ENCODE data around the gene PTPRM. TPM values are rescaled to one million over a fixed set of nuclear protein-coding genes. Genes with fewer than 3 reads are reported as not detected.

The PTPRM gene
- total RNA-seq, 1 experiment from 2014 or later = not detected

DNA sequence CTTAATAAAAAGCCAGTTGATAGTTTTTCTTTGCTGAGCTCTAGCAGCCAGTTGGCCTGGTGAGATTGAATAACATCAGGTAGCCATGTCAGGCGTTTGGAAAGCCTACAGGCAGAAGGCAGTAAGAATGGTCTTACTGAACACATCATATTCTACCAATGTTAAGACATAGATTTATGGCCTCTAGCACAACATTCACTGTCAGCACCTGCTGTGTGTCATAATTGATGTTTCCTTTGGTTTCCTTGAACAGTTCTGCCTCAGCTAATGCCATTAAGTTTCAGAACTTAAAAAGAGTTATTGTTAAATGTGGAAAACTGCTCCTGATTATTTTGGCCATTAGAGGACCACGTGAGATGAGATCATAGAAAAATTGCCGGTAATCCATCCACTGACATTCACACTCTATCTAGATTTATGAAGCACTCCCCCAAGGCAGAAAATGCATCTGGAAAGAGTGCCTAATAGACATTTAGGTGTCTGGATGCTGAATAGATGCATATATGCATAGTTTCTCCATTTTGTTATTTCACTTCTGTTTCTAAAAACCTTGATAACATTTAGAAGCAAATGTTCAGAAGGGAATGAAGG, 434.7 kb downstream of the PTPRM start:
- Histone ChIP-seq H3K9me3 (ENCODE audit: low read depth, low read length, poor library complexity, severe bottlenecking) (no peaks in the 10 kb centered on the region), H3K4me3 (ENCODE audit: low read depth, low read length, poor library complexity, severe bottlenecking) (no peak overlapping the region), H3K27ac (ENCODE audit: low read depth, low read length, poor library complexity, severe bottlenecking) (no peak overlapping the region), H3K36me3 (ENCODE audit: insufficient read depth, low read length, poor library complexity, severe bottlenecking) (no peaks in the 10 kb centered on the region), H3K27me3 (replicated peaks; ENCODE audit: insufficient read depth, low read depth, low read length, poor library complexity) (no peaks in the 10 kb centered on the region), H3K4me1 (ENCODE audit: insufficient read depth, low read length, poor library complexity, severe bottlenecking) (no peaks in the 10 kb centered on the region)
- no peak for TF ChIP-seq EZH2 (IDR thresholded peaks at IDR 0.05; ENCODE audit: borderline replicate concordance, low read depth, low read length, poor library complexity, severe bottlenecking)
- TF ChIP-seq, protein P1, sequence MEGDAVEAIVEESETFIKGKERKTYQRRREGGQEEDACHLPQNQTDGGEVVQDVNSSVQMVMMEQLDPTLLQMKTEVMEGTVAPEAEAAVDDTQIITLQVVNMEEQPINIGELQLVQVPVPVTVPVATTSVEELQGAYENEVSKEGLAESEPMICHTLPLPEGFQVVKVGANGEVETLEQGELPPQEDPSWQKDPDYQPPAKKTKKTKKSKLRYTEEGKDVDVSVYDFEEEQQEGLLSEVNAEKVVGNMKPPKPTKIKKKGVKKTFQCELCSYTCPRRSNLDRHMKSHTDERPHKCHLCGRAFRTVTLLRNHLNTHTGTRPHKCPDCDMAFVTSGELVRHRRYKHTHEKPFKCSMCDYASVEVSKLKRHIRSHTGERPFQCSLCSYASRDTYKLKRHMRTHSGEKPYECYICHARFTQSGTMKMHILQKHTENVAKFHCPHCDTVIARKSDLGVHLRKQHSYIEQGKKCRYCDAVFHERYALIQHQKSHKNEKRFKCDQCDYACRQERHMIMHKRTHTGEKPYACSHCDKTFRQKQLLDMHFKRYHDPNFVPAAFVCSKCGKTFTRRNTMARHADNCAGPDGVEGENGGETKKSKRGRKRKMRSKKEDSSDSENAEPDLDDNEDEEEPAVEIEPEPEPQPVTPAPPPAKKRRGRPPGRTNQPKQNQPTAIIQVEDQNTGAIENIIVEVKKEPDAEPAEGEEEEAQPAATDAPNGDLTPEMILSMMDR (conservative IDR thresholded peaks at IDR 0.05; ENCODE audit: low read depth, low read length) = no peak
- peak; percentile 10 for DNase-seq (ENCODE audit: low spot score)
- CTCF ChIA-PET = no interaction called here
- BruUV-seq (replicated peaks) = no TSS peak
- POLR2A ChIA-PET (ENCODE audit: low non-redundant PET) = no interaction called here
- intact Hi-C loops (cut with micrococcal nuclease; ENCODE audit: unreplicated experiment) = no loop called here

DNA sequence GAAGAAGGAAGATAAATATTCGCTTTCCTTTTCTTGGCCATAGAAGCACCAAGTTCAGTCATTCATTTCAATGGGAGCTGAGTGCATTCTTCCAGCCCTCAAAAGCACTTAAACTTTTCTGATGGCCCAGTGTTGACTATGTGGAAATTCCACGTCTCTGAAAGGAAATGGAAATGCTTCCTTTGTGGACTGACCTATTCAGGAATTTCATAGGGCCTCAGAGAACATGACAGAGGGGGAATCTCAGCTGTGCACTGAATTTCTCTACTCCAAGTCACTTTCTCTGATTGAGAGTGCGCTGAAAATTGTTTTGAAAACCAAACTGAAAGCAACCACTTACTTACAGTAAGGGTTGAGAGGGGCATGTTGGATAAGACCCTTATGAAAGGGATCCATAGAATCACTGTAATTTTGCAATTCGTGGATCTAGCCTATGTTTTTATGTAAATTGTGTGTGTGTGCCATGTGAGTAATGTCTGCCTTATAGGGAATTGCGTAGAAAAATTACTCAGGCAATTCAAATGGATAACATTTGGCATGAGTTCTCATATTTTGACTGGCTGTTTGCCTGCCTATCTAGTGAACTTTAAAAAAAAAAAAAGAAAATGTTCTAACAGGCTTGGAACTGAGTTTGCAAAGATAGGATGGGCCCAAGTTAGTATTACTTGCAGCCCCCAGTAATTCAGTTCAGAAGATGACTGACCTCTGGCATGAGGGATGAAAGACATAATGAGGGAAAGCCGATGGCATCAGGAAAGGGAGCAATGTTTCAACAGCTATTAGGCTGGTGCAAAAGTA, 437.0 kb downstream of the PTPRM start:
- Histone ChIP-seq H3K27me3 (replicated peaks; ENCODE audit: insufficient read depth, low read depth, low read length, poor library complexity) (no peaks in the 10 kb centered on the region), H3K36me3 (ENCODE audit: insufficient read depth, low read length, poor library complexity, severe bottlenecking) (no peaks in the 10 kb centered on the region), H3K9me3 (ENCODE audit: low read depth, low read length, poor library complexity, severe bottlenecking) (no peaks in the 10 kb centered on the region), H3K4me3 (ENCODE audit: low read depth, low read length, poor library complexity, severe bottlenecking) (no peak overlapping the region), H3K4me1 (ENCODE audit: insufficient read depth, low read length, poor library complexity, severe bottlenecking) (no peaks in the 10 kb centered on the region), H3K27ac (ENCODE audit: low read depth, low read length, poor library complexity, severe bottlenecking) (no peak overlapping the region)
- intact Hi-C loops (cut with micrococcal nuclease; ENCODE audit: unreplicated experiment) = no loop called here
- CTCF ChIA-PET = no interaction called here
- BruUV-seq (replicated peaks) = no TSS peak
- TF ChIP-seq EZH2 (IDR thresholded peaks at IDR 0.05; ENCODE audit: borderline replicate concordance, low read depth, low read length, poor library complexity, severe bottlenecking) = no peak
- TF ChIP-seq, protein P1 (conservative IDR thresholded peaks at IDR 0.05; ENCODE audit: low read depth, low read length) = no peak
- POLR2A ChIA-PET (ENCODE audit: low non-redundant PET) = no interaction called here
- no peak for DNase-seq (ENCODE audit: low spot score)

DNA sequence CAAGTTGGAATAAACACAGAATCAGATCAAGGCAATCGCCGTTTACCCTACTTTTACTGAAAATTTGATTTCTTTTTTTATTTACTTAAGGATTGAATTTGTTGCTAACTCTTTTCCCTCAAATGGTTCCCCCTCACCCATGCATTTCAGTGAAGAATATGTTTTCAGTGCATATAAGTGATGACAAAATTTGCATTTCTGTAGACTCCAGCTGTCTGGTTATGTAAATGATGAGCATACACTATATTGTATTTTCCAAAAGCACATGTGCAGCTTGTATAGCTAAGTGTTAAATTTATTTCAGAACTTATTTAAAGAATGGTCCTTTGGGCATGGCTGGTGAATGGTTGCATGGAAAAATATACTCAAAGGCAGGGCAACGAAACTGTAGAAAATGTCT, 437.7 kb downstream of the PTPRM start:
- Histone ChIP-seq H3K27me3 (replicated peaks; ENCODE audit: insufficient read depth, low read depth, low read length, poor library complexity) (no peaks in the 10 kb centered on the region), H3K36me3 (ENCODE audit: insufficient read depth, low read length, poor library complexity, severe bottlenecking) (no peaks in the 10 kb centered on the region), H3K27ac (ENCODE audit: low read depth, low read length, poor library complexity, severe bottlenecking) (no peak overlapping the region), H3K9me3 (ENCODE audit: low read depth, low read length, poor library complexity, severe bottlenecking) (no peaks in the 10 kb centered on the region), H3K4me3 (ENCODE audit: low read depth, low read length, poor library complexity, severe bottlenecking) (no peak overlapping the region), H3K4me1 (ENCODE audit: insufficient read depth, low read length, poor library complexity, severe bottlenecking) (no peaks in the 10 kb centered on the region)
- ChIA-PET POLR2A (ENCODE audit: low non-redundant PET) (no interaction called here), CTCF (no interaction called here)
- no peak for TF ChIP-seq EZH2 (IDR thresholded peaks at IDR 0.05; ENCODE audit: borderline replicate concordance, low read depth, low read length, poor library complexity, severe bottlenecking)
- BruUV-seq (replicated peaks) = no TSS peak
- intact Hi-C loops (cut with micrococcal nuclease; ENCODE audit: unreplicated experiment) = no loop called here
- no peak for DNase-seq (ENCODE audit: low spot score)
